Measurements from ENCODE around the gene MRPL54.

Gene MRPL54

GRCh38 chr19:3785451-3785937 is 23.0 kb downstream of the MRPL54 start:
- no peak for DNase-seq (ENCODE audit: low read depth)
- no peak overlapping the region for H3K4me3 ChIP-seq (ENCODE audit: control insufficient read depth, low read depth, low read length)
- no peak for TF ChIP-seq CTCF (conservative IDR thresholded peaks at IDR 0.05; ENCODE audit: control insufficient read depth, insufficient read depth, low read depth, low read length)

GRCh38 chr19:3785938-3786824 is 23.7 kb downstream of the MRPL54 start, which contains the start of gene MATK:
Gene MATK (minus strand): TSS chr19:3786381. CDS start chr19:3785135, 1,246 bp downstream.
- H3K4me3 ChIP-seq (ENCODE audit: control insufficient read depth, low read depth, low read length), result no peak within 1 kb of the TSS
- no peak for DNase-seq (ENCODE audit: low read depth)

GRCh38 chr19:3788996-3789778 is 26.7 kb downstream of the MRPL54 start:
- DNase-seq (ENCODE audit: low read depth), result no peak
- TF ChIP-seq CTCF (conservative IDR thresholded peaks at IDR 0.05; ENCODE audit: control insufficient read depth, insufficient read depth, low read depth, low read length), result no peak
- H3K4me3 ChIP-seq (ENCODE audit: control insufficient read depth, low read depth, low read length), result no peak overlapping the region

More at GRCh38 chr19:3785938-3786824, 23.7 kb downstream of the MRPL54 start, which contains the start of gene MATK:
- TF ChIP-seq CTCF (conservative IDR thresholded peaks at IDR 0.05; ENCODE audit: control insufficient read depth, insufficient read depth, low read depth, low read length), result no peak

- no peak for DNase-seq (ENCODE audit: low read depth)
- no peak overlapping the region for H3K4me3 ChIP-seq (ENCODE audit: control insufficient read depth, low read depth, low read length)
Measured at GRCh38 chr19:3790209-3790734, 27.8 kb downstream of the MRPL54 start.

GRCh38 chr19:3790941-3791340 is 28.5 kb downstream of the MRPL54 start:
- no peak for DNase-seq (ENCODE audit: low read depth)
- H3K4me3 ChIP-seq (ENCODE audit: control insufficient read depth, low read depth, low read length), result no peak overlapping the region
- TF ChIP-seq CTCF (conservative IDR thresholded peaks at IDR 0.05; ENCODE audit: control insufficient read depth, insufficient read depth, low read depth, low read length), result no peak

More at GRCh38 chr19:3790209-3790734, 27.8 kb downstream of the MRPL54 start:
- no peak for TF ChIP-seq CTCF (conservative IDR thresholded peaks at IDR 0.05; ENCODE audit: control insufficient read depth, insufficient read depth, low read depth, low read length)

- TF ChIP-seq CTCF (conservative IDR thresholded peaks at IDR 0.05; ENCODE audit: control insufficient read depth, insufficient read depth, low read depth, low read length), result no peak
- no peak overlapping the region for H3K4me3 ChIP-seq (ENCODE audit: control insufficient read depth, low read depth, low read length)
- DNase-seq (ENCODE audit: low read depth), result no peak
Measured at GRCh38 chr19:3792114-3792513, 29.6 kb downstream of the MRPL54 start.
